Activated T-cell treated with anti-CD3 and anti-CD28 coated beads, Interleukin-2, amount 50 U/mL, for 24 hours (primary cell): ENCODE data around the gene PDLIM1.
"Not testable (repeated sequence)": the region's sequence is repeated elsewhere in the genome, so short reads cannot be mapped to it uniquely, and the experiment has no call there.

Experiments
- DNase-seq: peaks from one replicate; pipeline ENCODE4 v3.0.0-alpha.2; 2020
- H3K27ac Mint-ChIP-seq: 2 replicates; pipeline ENCODE4 v1.8.0; 2020; ENCODE audit warnings: mild to moderate bottlenecking, mixed read lengths
- H3K27me3 Mint-ChIP-seq: 2 replicates; pipeline ENCODE4 v1.8.0; 2020; ENCODE audit warnings: mixed read lengths
- H3K36me3 Mint-ChIP-seq: 2 replicates; pipeline ENCODE4 v1.8.0; 2020; ENCODE audit warnings: low read depth, mixed read lengths
- H3K4me1 Mint-ChIP-seq: 2 replicates; pipeline ENCODE4 v1.8.0; 2020; ENCODE audit warnings: low read depth, mixed read lengths
- H3K4me3 Mint-ChIP-seq: 2 replicates; pipeline ENCODE4 v1.8.0; 2020; ENCODE audit warnings: mild to moderate bottlenecking, moderate library complexity, mixed read lengths
- H3K9me3 Mint-ChIP-seq: 2 replicates; pipeline ENCODE4 v1.8.0; 2020; ENCODE audit warnings: mixed read lengths

The PDLIM1 gene

DNA sequence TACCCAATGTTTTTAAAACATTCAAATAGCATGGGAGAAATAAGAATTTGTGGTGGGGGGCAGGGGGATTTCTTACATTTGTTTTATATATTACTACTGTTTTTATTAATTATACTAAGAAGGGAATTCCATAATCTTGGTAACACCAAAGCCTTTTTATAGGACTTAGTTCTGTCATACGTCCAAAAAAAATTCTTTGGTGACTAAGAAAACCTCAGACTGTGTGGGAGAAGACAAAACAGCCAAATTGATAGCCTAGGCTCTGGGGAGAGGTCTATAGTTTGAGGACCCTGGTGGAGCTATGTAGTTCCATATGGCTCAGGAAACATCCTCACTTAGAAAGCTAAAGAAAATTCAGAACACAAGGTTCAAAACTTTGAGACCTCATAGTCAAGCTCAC lies 73.3 kb downstream of the PDLIM1 start:
- Mint-ChIP-seq H3K4me1 (no peaks in the 10 kb centered on the region), H3K9me3 (no peaks in the 10 kb centered on the region), H3K27me3 (no peaks in the 10 kb centered on the region), H3K27ac (no peak overlapping the region), H3K36me3 (no peaks in the 10 kb centered on the region), H3K4me3 (no peak overlapping the region)
- no peak for DNase-seq

- Mint-ChIP-seq H3K4me1 (no peaks in the 10 kb centered on the region), H3K27ac (no peak overlapping the region), H3K9me3 (no peaks in the 10 kb centered on the region), H3K4me3 (no peak overlapping the region), H3K27me3 (no peaks in the 10 kb centered on the region), H3K36me3 (no peaks in the 10 kb centered on the region)
- DNase-seq: no peak
These were observed 76.0 kb downstream of the PDLIM1 start for GRCh38 chr10:95214793-95215192.

GRCh38 chr10:95214369-95214768 lies 76.4 kb downstream of the PDLIM1 start:
- H3K4me3 Mint-ChIP-seq: no peak overlapping the region
- no peaks in the 10 kb centered on the region for H3K36me3 Mint-ChIP-seq
- no peaks in the 10 kb centered on the region for H3K4me1 Mint-ChIP-seq
- no peak overlapping the region for H3K27ac Mint-ChIP-seq
- H3K9me3 Mint-ChIP-seq: no peaks in the 10 kb centered on the region
- no peaks in the 10 kb centered on the region for H3K27me3 Mint-ChIP-seq
- DNase-seq: no peak

DNA sequence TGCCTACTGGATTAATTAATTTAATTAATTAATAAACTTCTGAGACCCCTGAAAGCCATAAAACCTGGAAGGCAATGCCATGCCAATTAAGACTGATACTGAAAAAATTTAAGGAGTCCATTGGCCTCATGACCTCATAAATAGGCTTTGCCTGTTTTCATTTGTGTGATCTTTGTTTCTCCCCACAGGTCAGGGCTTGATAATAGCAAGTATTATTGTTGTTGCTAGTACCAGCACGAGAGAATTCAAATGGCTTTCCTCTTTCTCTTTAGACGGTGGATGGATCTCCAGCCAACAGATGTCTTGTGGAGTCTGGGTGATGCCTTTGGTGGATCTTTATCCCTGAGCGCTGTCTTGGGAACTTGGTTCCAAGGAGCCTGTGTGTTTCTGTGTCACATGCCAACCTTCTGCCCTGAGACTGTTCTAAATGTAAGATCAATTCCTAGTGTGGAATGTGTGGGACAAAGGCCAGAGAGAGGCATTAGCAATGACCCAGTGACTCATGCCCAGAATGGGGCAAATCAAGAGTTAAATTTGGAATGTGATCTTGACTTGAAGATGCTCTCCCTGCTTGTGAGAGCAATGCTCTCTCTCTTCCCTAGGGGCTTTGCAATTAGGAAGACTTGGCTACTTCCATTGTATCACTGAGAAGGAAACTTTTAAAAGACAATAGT lies 79.1 kb downstream of the PDLIM1 start:
- H3K4me1 Mint-ChIP-seq: no peaks in the 10 kb centered on the region
- no peaks in the 10 kb centered on the region for H3K27me3 Mint-ChIP-seq
- no peak overlapping the region for H3K27ac Mint-ChIP-seq
- no peak for DNase-seq
- no peak overlapping the region for H3K4me3 Mint-ChIP-seq
- H3K36me3 Mint-ChIP-seq: no peaks in the 10 kb centered on the region
- H3K9me3 Mint-ChIP-seq: no peaks in the 10 kb centered on the region

GRCh38 chr10:95209509-95210127 lies 81.2 kb downstream of the PDLIM1 start:
- H3K27ac Mint-ChIP-seq: no peak overlapping the region
- no peaks in the 10 kb centered on the region for H3K9me3 Mint-ChIP-seq
- H3K4me3 Mint-ChIP-seq: no peak overlapping the region
- H3K36me3 Mint-ChIP-seq: no peaks in the 10 kb centered on the region
- no peaks in the 10 kb centered on the region for H3K27me3 Mint-ChIP-seq
- no peak for DNase-seq
- no peaks in the 10 kb centered on the region for H3K4me1 Mint-ChIP-seq

DNA sequence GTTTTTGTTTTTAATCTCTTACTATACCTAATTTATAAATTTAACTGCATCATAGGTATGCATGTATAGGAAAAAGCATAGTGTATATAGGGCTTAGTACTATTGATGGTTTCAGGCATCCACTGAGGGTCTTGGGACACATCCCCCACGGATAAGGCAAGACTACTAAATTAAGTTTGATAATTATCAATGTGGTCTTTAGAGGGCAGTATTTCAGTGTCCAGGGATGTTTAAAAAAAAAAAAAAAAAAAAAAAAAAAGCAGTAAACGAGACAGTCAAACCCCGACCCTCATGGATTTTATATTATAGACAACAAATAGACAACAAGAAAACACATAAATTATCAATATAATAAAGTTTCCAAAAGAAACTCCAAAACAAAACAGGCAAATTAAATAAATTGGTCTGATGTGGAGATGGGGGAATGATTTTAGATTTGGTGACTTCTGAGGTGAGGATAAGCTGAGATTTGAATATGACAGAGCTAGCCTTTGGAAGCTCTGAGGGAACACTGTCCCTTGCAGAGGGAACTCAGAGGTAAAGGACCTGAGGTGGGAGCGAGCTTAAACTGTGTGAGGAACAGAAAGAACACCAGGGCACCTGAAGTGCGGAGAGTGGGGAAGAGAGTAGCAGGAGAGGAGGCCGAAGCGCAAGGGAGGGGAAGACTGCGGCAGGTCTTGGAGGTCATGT lies 82.0 kb downstream of the PDLIM1 start:
- Mint-ChIP-seq H3K27me3 (no peaks in the 10 kb centered on the region), H3K4me3 (no peak overlapping the region), H3K27ac (no peak overlapping the region), H3K9me3 (no peaks in the 10 kb centered on the region), H3K36me3 (no peaks in the 10 kb centered on the region), H3K4me1 (no peaks in the 10 kb centered on the region)
- no peak for DNase-seq

DNA sequence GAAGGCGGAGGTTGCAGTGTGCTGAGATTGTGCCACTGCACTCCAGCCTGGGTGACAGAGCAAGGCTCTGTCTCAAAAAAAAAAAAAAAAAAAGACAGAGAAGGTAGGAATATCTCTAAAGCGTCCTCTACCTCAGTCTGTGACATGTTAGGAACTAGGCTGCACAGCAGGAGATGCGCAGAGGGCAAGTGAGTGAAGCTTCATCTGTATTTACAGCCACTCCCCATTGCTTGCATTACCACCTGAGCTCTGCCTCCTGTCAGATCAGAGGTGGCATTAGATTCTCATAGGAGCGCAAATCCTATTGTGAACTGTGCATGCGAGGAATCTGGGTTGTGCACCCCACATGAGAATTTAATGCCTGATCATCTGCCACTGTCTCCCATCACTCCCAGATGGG lies 87.9 kb downstream of the PDLIM1 start:
- not testable (repeated sequence) for H3K27ac Mint-ChIP-seq, H3K4me3 Mint-ChIP-seq, H3K4me1 Mint-ChIP-seq, H3K36me3 Mint-ChIP-seq, H3K27me3 Mint-ChIP-seq, DNase-seq, H3K9me3 Mint-ChIP-seq

DNA sequence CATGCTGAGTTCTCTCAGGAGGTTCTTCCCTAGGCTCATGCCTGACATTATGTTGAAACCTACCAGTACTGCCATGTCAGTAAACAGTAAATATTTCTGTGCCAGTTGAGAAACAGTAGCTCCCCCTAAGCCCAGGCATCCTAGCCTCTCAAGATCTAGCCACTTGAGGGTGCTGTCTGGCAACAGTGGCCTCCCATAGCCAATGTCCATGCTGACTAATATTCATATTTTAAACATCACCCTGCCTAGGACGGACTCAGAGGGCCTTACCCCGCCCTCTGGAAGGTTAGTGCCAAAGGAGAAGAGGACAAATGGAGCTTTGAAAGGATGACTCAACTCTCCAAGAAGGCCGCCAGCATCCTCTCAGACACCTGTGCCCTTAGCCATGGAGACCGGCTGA lies 89.1 kb downstream of the PDLIM1 start:
- no peak for DNase-seq
- Mint-ChIP-seq H3K27ac (no peak overlapping the region), H3K4me3 (no peak overlapping the region), H3K9me3 (no peaks in the 10 kb centered on the region), H3K4me1 (no peaks in the 10 kb centered on the region), H3K36me3 (no peaks in the 10 kb centered on the region), H3K27me3 (no peaks in the 10 kb centered on the region)

DNA sequence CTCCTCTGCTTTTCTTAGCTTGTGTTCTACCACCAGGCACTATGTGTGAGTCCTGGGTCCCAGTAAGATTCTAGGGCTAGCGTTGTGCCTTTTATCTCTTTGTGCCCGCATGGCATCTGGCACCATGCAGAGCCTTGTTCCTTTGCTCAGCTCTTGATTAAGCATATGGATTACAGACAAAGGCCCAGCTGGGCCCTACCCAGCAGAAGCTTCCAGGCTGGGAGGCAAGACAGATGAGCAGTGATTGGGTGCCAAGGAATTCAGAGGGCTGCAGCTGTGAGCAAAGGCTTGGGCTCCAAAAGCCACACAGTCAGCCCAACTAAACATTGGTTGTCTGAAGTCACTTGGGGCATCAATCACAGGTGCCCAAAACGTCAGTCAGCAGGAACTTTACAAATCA lies 94.8 kb downstream of the PDLIM1 start:
- H3K36me3 Mint-ChIP-seq: no peaks in the 10 kb centered on the region
- no peaks in the 10 kb centered on the region for H3K4me1 Mint-ChIP-seq
- no peak for DNase-seq
- H3K9me3 Mint-ChIP-seq: no peaks in the 10 kb centered on the region
- peaks cover 16% of the 10 kb centered on the region for H3K27me3 Mint-ChIP-seq
- H3K27ac Mint-ChIP-seq: no peak overlapping the region
- no peak overlapping the region for H3K4me3 Mint-ChIP-seq

DNA sequence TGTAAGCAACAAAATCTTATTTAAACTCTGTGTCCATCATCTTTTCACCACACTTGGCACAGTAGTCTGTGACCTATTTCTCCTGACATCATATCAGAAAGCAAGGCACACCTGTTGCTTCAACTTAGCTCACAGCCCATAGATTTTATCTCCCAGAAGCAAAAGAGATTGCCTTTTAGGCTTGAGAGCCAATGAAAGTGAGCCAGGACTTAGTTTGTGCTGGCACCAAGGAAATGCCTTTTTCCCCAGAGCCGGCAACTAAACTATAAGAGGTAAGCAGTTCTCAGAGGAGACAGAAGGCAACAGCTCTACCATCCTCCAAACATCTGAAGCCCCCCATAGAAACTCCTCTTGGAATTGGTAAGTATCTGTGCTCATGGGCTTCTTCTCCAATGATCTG lies 96.9 kb downstream of the PDLIM1 start, which contains the start of gene ACSM6:
Gene ACSM6 (plus strand): TSS at position 295 of the 400 bp plus-strand sequence. CDS start 248 bp downstream, outside the sequence.
- DNase-seq: no peak
- Mint-ChIP-seq H3K36me3 (no peaks in the 10 kb centered on the region), H3K9me3 (no peaks in the 10 kb centered on the region), H3K4me1 (no peaks in the 10 kb centered on the region), H3K4me3 (no peak within 1 kb of the TSS), H3K27ac (no peak within 1 kb of the TSS), H3K27me3 (peaks cover 16% of the 10 kb centered on the region)

GRCh38 chr10:95188593-95188992 lies 102.2 kb downstream of the PDLIM1 start:
- no peak for DNase-seq
- H3K36me3 Mint-ChIP-seq: no peaks in the 10 kb centered on the region
- H3K4me1 Mint-ChIP-seq: peaks cover 4% of the 10 kb centered on the region
- H3K9me3 Mint-ChIP-seq: no peaks in the 10 kb centered on the region
- H3K4me3 Mint-ChIP-seq: no peak overlapping the region
- H3K27ac Mint-ChIP-seq: no peak overlapping the region
- H3K27me3 Mint-ChIP-seq: peaks cover 34% of the 10 kb centered on the region

DNA sequence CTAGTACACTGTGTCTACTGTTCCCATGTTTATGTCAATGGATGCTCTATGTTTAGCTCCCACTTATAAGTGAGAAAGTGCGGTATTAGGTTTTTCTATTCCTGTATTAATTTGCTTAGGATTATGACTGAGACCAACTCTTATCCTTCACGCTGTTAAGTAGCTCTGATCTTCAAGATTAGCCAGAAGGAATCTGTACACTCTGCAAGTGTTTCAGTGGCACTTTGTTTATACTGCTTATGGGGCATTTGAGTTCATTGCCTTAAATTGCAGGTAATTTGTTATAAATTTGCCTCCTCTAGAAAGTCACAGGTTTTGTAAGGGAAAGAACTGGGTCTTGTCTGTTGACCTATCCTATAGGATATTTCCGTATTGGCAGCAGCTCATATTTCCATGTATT lies 103.2 kb downstream of the PDLIM1 start:
- no peak overlapping the region for H3K4me3 Mint-ChIP-seq
- H3K4me1 Mint-ChIP-seq: peaks cover 7% of the 10 kb centered on the region
- H3K27ac Mint-ChIP-seq: no peak overlapping the region
- no peaks in the 10 kb centered on the region for H3K36me3 Mint-ChIP-seq
- no peak for DNase-seq
- H3K27me3 Mint-ChIP-seq: peaks cover 36% of the 10 kb centered on the region
- H3K9me3 Mint-ChIP-seq: no peaks in the 10 kb centered on the region
